ENCODE results near the gene ISCU. TPM values are rescaled to one million over a fixed set of nuclear protein-coding genes. Genes with fewer than 3 reads are reported as not detected.

Gene ISCU
- total RNA-seq, 1 experiment from 2014 or later: 86.9 TPM

DNA sequence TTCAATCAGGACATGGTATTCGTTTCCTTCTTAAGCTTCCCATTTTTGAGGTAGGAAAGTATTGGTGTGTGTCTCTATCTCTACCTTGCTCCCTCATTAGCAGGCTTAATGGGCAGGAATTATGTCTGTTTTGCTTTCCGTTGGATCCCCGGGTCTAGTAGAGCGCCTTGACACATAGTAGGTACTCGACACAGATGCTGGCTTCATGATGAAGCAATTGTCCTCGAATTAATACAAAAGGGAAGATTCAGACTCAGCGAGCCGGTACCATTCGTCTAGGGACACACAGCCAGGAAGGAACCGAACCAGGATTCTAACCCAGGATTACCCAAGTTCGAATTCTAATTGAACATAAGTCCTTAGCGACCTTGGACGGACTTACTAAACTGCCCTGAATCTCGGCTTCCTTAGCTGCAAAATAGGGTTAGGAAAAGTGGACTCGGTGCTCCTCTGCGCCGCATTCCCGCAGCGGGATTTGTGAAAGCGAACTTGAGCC lies 496 bp upstream of the ISCU start:
- Mint-ChIP-seq H3K4me1 (ENCODE audit: low read depth, unreplicated experiment) (no peaks in the 10 kb centered on the region), H3K27me3 (ENCODE audit: insufficient read depth, unreplicated experiment) (no peaks in the 10 kb centered on the region), H3K27ac (ENCODE audit: unreplicated experiment) (peak overlapping the region; percentile 99), H3K9me3 (ENCODE audit: unreplicated experiment) (no peaks in the 10 kb centered on the region), H3K36me3 (ENCODE audit: insufficient read depth, unreplicated experiment) (peaks cover 25% of the 10 kb centered on the region), H3K4me3 (ENCODE audit: unreplicated experiment) (peak overlapping the region; percentile 96)
- Histone ChIP-seq H3K4me3 (ENCODE audit: low read depth, low read length) (peak overlapping the region; percentile 92), H3K4me1 (0 out of 2 replicates have a peak, but pooled peaks cover 3% of the 10 kb centered on the region), H3K27me3 (replicated peaks; ENCODE audit: control insufficient read depth, insufficient read depth, low read length) (no peaks in the 10 kb centered on the region), H3K36me3 (ENCODE audit: control insufficient read depth, insufficient read depth, low read length) (peaks cover 5% of the 10 kb centered on the region), H3K9me3 (no peaks in the 10 kb centered on the region)
- TF ChIP-seq, protein P1, sequence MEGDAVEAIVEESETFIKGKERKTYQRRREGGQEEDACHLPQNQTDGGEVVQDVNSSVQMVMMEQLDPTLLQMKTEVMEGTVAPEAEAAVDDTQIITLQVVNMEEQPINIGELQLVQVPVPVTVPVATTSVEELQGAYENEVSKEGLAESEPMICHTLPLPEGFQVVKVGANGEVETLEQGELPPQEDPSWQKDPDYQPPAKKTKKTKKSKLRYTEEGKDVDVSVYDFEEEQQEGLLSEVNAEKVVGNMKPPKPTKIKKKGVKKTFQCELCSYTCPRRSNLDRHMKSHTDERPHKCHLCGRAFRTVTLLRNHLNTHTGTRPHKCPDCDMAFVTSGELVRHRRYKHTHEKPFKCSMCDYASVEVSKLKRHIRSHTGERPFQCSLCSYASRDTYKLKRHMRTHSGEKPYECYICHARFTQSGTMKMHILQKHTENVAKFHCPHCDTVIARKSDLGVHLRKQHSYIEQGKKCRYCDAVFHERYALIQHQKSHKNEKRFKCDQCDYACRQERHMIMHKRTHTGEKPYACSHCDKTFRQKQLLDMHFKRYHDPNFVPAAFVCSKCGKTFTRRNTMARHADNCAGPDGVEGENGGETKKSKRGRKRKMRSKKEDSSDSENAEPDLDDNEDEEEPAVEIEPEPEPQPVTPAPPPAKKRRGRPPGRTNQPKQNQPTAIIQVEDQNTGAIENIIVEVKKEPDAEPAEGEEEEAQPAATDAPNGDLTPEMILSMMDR (IDR thresholded peaks at IDR 0.05; ENCODE audit: insufficient read depth in 1 of 2, low read depth in 1 of 2, low read length in 1 of 2, severe bottlenecking in 1 of 2, unreplicated experiment in 1 of 2): no peak
- BruUV-seq (replicated peaks): no TSS peak
- intact Hi-C loops (cut with micrococcal nuclease; ENCODE audit: unreplicated experiment): loop anchor here (2.0 kb wide), 1 partner anchor 169 kb away; the partner anchor contains the start of gene CORO1C
- CTCF ChIA-PET: interaction anchor here (0.8 to 1.2 kb wide), 4 partner anchors 50 to 242 kb away, joined by 3 to 8 read pairs (median 4); no protein-coding TSS in a partner anchor
- no peak for DNase-seq
- POLR2A ChIA-PET: interaction anchor here (0.5 to 1.0 kb wide), 4 partner anchors 9 to 432 kb away, joined by 3 to 8 read pairs (median 4); no protein-coding TSS in a partner anchor

DNA sequence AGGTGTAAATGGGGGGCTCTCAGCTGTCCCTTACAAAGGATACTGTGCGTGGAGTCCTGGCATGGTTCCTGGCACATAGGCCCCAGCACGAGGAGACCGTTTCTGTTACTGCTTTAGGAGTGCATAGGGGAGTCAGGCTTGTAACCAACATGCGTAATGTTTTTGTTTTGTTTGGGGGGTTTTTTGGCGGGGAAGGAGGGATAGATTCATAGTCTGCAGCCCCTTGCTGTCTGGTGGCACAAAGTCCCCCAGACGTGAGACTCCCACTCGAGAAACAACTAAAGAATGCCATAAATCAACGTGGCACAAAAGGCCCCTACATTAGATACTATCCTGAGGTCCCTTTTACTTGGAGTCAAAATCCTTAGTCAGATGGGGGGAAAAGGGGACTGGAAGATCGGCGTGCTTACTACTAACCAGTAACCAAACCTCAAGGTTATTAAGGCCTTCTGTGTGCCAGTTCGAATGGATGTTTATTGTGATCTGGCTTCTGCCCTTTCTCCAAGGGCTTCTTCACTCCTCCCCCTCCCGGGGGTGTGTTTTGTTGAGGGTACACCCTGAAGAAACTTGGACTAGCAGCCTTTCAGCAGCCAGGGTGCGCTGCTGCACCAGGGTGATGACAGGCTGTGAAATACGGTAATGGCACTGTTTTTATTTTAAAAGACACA lies 874 bp downstream of the ISCU start:
- H3K27ac Mint-ChIP-seq (ENCODE audit: unreplicated experiment): peak overlapping the region; percentile 99
- TF ChIP-seq, protein P1 (IDR thresholded peaks at IDR 0.05; ENCODE audit: insufficient read depth in 1 of 2, low read depth in 1 of 2, low read length in 1 of 2, severe bottlenecking in 1 of 2, unreplicated experiment in 1 of 2): peak; percentile 70 to 94
- H3K36me3 ChIP-seq (ENCODE audit: control insufficient read depth, insufficient read depth, low read length): peaks cover 5% of the 10 kb centered on the region
- no peaks in the 10 kb centered on the region for H3K9me3 Mint-ChIP-seq (ENCODE audit: unreplicated experiment)
- peak overlapping the region; percentile 96 for H3K4me3 ChIP-seq (ENCODE audit: low read depth, low read length)
- intact Hi-C loops (cut with micrococcal nuclease; ENCODE audit: unreplicated experiment): loop anchor here (1.0 to 2.0 kb wide), 2 partner anchors 55 to 168 kb away; partner anchors contain the start of gene CORO1C
- ChIA-PET CTCF (interaction anchor here (0.6 to 1.1 kb wide), 2 partner anchors 241 to 352 kb away, joined by 3 read pairs; no protein-coding TSS in a partner anchor), POLR2A (interaction anchor here (0.6 to 0.9 kb wide), 2 partner anchors 56 to 169 kb away, joined by 3 to 18 read pairs; no protein-coding TSS in a partner anchor)
- no peaks in the 10 kb centered on the region for H3K27me3 Mint-ChIP-seq (ENCODE audit: insufficient read depth, unreplicated experiment)
- DNase-seq: peak; percentile 86 to 87
- H3K9me3 ChIP-seq: no peaks in the 10 kb centered on the region
- peaks cover 30% of the 10 kb centered on the region for H3K36me3 Mint-ChIP-seq (ENCODE audit: insufficient read depth, unreplicated experiment)
- BruUV-seq (replicated peaks): TSS peak; percentile 51
- H3K4me3 Mint-ChIP-seq (ENCODE audit: unreplicated experiment): peak overlapping the region; percentile 96
- no peaks in the 10 kb centered on the region for H3K4me1 Mint-ChIP-seq (ENCODE audit: low read depth, unreplicated experiment)
- 0 out of 2 replicates have a peak, but pooled peaks cover 3% of the 10 kb centered on the region for H3K4me1 ChIP-seq
- no peaks in the 10 kb centered on the region for H3K27me3 ChIP-seq (replicated peaks; ENCODE audit: control insufficient read depth, insufficient read depth, low read length)

DNA sequence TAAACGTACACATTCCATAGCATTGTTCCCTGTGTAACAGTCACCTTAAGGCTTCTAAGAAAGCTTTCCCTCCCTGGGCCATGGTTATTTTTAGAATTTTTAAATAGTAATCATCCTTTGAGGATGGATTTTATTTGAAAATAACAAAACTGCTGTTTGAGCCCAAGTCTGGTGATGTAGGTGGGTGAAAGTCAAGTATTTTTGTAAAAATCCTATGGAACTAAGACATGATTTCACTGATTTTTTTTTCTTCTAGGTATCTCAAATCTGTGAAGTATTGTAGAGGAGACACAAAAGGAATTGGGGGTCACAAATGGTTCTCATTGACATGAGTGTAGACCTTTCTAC lies 1.4 kb downstream of the ISCU start:
- H3K4me3 Mint-ChIP-seq (ENCODE audit: unreplicated experiment): peak overlapping the region; percentile 96
- H3K27me3 ChIP-seq (replicated peaks; ENCODE audit: control insufficient read depth, insufficient read depth, low read length): no peaks in the 10 kb centered on the region
- H3K9me3 ChIP-seq: no peaks in the 10 kb centered on the region
- peaks cover 5% of the 10 kb centered on the region for H3K36me3 ChIP-seq (ENCODE audit: control insufficient read depth, insufficient read depth, low read length)
- H3K4me1 ChIP-seq: 0 out of 2 replicates have a peak, but pooled peaks cover 3% of the 10 kb centered on the region
- H3K27ac Mint-ChIP-seq (ENCODE audit: unreplicated experiment): no peak overlapping the region
- CTCF ChIA-PET: interaction anchor here (0.5 to 0.6 kb wide), 2 partner anchors 352 to 678 kb away, joined by 3 read pairs; no protein-coding TSS in a partner anchor
- H3K9me3 Mint-ChIP-seq (ENCODE audit: unreplicated experiment): no peaks in the 10 kb centered on the region
- no peaks in the 10 kb centered on the region for H3K4me1 Mint-ChIP-seq (ENCODE audit: low read depth, unreplicated experiment)
- H3K4me3 ChIP-seq (ENCODE audit: low read depth, low read length): no peak overlapping the region
- intact Hi-C loops (cut with micrococcal nuclease; ENCODE audit: unreplicated experiment): loop anchor here (1.0 to 2.0 kb wide), 2 partner anchors 55 to 167 kb away; partner anchors contain the start of gene CORO1C
- H3K36me3 Mint-ChIP-seq (ENCODE audit: insufficient read depth, unreplicated experiment): peaks cover 32% of the 10 kb centered on the region
- no peak for DNase-seq
- POLR2A ChIA-PET: no interaction called here
- TF ChIP-seq, protein P1 (IDR thresholded peaks at IDR 0.05; ENCODE audit: insufficient read depth in 1 of 2, low read depth in 1 of 2, low read length in 1 of 2, severe bottlenecking in 1 of 2, unreplicated experiment in 1 of 2): no peak
- no TSS peak for BruUV-seq (replicated peaks)
- H3K27me3 Mint-ChIP-seq (ENCODE audit: insufficient read depth, unreplicated experiment): no peaks in the 10 kb centered on the region
